Suprapubic skin (tissue), 4 donors: ENCODE measurements around the gene FASN. TPM values are rescaled to one million over a fixed set of nuclear protein-coding genes. Genes with fewer than 3 reads are reported as not detected.
A peak's percentile ranks its signal among the peaks of the same experiment; 100 is the strongest.

Experiments
- DNase-seq, 2 donors: peaks; one replicate each; pipeline ENCODE4 v3.0.0-alpha.2; 2019; ENCODE audit warnings: low spot score in 2 of 2
- H3K27ac ChIP-seq: fragments of 200-600 bp; sonication (generic); one replicate; pipeline ENCODE4 v1.5.1; 2019
- H3K27me3 ChIP-seq: fragments of 200-600 bp; sonication (generic); one replicate; pipeline ENCODE4 v1.5.1; 2019
- H3K36me3 ChIP-seq: fragments of 200-600 bp; sonication (generic); one replicate; pipeline ENCODE4 v1.5.1; 2019
- H3K4me1 ChIP-seq: fragments of 200-600 bp; sonication (generic); one replicate; pipeline ENCODE4 v1.5.1; 2019
- H3K4me3 ChIP-seq: fragments of 200-600 bp; sonication (generic); one replicate; pipeline ENCODE4 v1.5.1; 2019; ENCODE audit warnings: mild to moderate bottlenecking
- H3K9me3 ChIP-seq: fragments of 200-600 bp; sonication (generic); one replicate; pipeline ENCODE4 v1.5.1; 2019
- EP300 ChIP-seq: sonication (generic); formaldehyde crosslinking; IDR thresholded peaks from one replicate; pipeline ENCODE4 v1.6.1; 2017; ENCODE audit warnings: antibody characterized with exemption
- POLR2A ChIP-seq, 2 donors: fragments of 450-650 bp; IDR thresholded peaks; one replicate each; pipeline ENCODE4 v1.6.1; 2017; ENCODE audit warnings: antibody characterized with exemption in 2 of 2, mild to moderate bottlenecking in 2 of 2, moderate library complexity in 2 of 2
- POLR2AphosphoS5 ChIP-seq, 3 donors: sonication (generic); formaldehyde crosslinking; IDR thresholded peaks; one replicate each; pipeline ENCODE4 v1.6.1; 2017; ENCODE audit warnings: antibody characterized with exemption in 3 of 3
- WGBS: methylation state at CpG from one replicate; pipeline ENCODE4 v1.1.5; 2018; 5-methylcytosine and 5-hydroxymethylcytosine counted together
- total RNA-seq, 4 donors: library from RNA; depleted of rRNA; stranded (reverse); fragments of >200 nt; gene quantifications; one replicate each; pipeline ENCODE4 v1.1.0, GENCODE V29; 2016
- TF ChIP-seq, protein P1 (sequence below), 2 donors: fragments of 200-600 bp in 1 of 2; fragments of 450-650 bp in 1 of 2; sonication (generic) in 1 of 2; IDR thresholded peaks; one replicate each; pipeline ENCODE4 v1.5.1; 2016 to 2019; ENCODE audit warnings: antibody characterized with exemption in 2 of 2, mild to moderate bottlenecking in 1 of 2, moderate library complexity in 1 of 2

FASN gene
- total RNA-seq, 4 donors from 2014 or later: 278 to 464 (median 359) TPM

DNA sequence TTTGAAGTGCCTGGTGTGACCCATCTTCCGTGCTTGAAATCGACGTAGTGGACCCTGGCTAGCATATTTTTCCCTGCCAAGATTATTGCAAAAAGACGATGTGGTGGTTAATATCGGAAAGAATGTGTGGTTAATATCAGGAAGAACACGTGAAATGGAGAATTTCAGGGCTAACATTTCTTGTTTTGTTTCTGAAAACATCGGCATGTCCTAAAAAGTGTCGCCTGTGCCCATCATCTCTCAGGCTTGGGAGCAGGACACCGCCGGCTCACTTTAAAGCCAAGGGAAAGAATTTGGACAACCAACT, 60.2 kb downstream of the FASN start:
- Histone ChIP-seq H3K36me3 (no peaks in the 10 kb centered on the region), H3K4me3 (peak overlapping the region; percentile 69), H3K4me1 (peaks cover 22% of the 10 kb centered on the region), H3K9me3 (no peaks in the 10 kb centered on the region), H3K27ac (peak overlapping the region; percentile 94), H3K27me3 (no peaks in the 10 kb centered on the region)
- TF ChIP-seq POLR2A (IDR thresholded peaks at IDR 0.05) (no peak), POLR2AphosphoS5 (IDR thresholded peaks at IDR 0.05) (no peak), EP300 (no peak)
- TF ChIP-seq, protein P1, sequence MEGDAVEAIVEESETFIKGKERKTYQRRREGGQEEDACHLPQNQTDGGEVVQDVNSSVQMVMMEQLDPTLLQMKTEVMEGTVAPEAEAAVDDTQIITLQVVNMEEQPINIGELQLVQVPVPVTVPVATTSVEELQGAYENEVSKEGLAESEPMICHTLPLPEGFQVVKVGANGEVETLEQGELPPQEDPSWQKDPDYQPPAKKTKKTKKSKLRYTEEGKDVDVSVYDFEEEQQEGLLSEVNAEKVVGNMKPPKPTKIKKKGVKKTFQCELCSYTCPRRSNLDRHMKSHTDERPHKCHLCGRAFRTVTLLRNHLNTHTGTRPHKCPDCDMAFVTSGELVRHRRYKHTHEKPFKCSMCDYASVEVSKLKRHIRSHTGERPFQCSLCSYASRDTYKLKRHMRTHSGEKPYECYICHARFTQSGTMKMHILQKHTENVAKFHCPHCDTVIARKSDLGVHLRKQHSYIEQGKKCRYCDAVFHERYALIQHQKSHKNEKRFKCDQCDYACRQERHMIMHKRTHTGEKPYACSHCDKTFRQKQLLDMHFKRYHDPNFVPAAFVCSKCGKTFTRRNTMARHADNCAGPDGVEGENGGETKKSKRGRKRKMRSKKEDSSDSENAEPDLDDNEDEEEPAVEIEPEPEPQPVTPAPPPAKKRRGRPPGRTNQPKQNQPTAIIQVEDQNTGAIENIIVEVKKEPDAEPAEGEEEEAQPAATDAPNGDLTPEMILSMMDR (IDR thresholded peaks at IDR 0.05): no peak
- 4% methylated on average over 10 of the region's 10 CpGs for WGBS
- no peak for DNase-seq

DNA sequence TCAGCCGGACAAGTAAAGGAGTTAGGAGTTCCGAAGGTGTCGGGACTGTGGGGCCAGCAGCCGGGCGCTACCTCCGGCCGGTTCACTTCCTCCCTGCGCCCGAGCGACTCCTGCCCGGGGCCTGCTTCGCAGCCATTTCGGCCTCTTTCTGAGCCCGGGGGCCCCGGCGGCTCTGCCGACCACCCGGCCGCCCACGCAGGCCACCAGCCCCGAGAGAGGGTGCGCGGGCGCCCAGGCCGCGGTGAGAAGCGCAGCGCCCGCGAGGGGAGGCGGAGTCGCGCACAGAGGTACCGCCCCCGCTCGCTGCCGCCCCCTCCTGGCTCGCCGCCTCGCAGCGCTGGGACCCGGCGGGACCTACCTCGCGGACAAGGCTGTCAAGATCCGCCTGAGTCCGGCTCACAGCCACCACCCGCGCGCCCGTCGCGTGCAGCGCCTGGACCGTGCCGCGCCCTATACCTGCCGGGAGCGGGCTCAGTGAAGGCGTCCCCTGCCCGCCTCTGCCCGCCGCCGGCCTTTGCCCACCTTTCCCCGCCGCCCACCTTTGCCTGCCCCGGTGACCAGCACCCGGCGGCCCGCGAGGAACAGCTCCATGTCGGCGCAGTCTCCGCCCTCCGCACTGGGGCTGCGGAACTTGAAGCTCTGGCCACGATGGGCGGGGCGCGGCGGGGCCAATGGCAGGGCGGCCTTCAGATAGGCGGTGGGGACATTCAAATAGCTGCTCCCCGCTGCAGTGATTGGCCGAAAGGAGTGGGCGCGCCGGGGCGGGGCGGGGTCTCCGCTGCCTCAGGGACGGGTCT, 60.7 kb downstream of the FASN start, which contains the start of gene DCXR:
Gene DCXR (minus strand): TSS at position 606 of the 797 bp plus-strand sequence. CDS start 15 bp downstream, at position 591.
- TF ChIP-seq, protein P1 (IDR thresholded peaks at IDR 0.05): peak; percentile 54 to 83
- TF ChIP-seq POLR2AphosphoS5 (IDR thresholded peaks at IDR 0.05) (peak in 2 of 3 donors; percentile 68 to 92), EP300 (no peak), POLR2A (IDR thresholded peaks at IDR 0.05) (peak; percentile 56 to 92)
- H3K9me3 ChIP-seq: no peaks in the 10 kb centered on the region
- no peaks in the 10 kb centered on the region for H3K36me3 ChIP-seq
- peak within 1 kb of the TSS; percentile 69 for H3K4me3 ChIP-seq
- peak; percentile 98 to 100 for DNase-seq
- H3K27ac ChIP-seq: peak within 1 kb of the TSS; percentile 94
- H3K4me1 ChIP-seq: peaks cover 28% of the 10 kb centered on the region
- 0% methylated on average over 9 of the region's 92 CpGs for WGBS
- H3K27me3 ChIP-seq: peaks cover 4% of the 10 kb centered on the region

DNA sequence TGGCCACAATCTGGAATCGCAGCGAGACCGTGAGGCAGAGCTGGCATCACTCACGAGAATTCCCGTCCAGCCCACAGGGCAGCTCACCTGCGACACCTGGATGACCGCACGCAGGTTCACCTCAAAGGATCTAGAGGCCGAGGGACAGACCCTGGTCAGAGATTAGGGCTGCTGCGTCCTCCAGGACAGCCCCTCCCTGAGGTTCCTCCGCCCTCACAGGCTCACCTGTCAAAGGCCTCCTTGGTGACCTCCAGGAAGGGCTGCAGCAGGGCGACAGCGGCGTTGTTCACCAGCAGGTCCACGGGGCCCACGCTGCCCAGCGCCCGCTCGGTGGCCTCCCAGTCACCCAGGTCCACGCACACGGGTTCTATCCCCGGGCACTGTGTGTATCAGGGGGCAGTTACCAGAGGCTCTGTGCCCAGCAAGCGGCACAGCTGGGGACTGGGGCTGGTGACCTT, 61.4 kb downstream of the FASN start:
- Histone ChIP-seq H3K36me3 (no peaks in the 10 kb centered on the region), H3K9me3 (no peaks in the 10 kb centered on the region), H3K4me1 (peaks cover 34% of the 10 kb centered on the region), H3K27me3 (peaks cover 7% of the 10 kb centered on the region), H3K4me3 (peak overlapping the region; percentile 69), H3K27ac (peak overlapping the region; percentile 94)
- WGBS: 11% methylated on average over 7 of the region's 23 CpGs
- no peak for TF ChIP-seq POLR2AphosphoS5 (IDR thresholded peaks at IDR 0.05)
- TF ChIP-seq, protein P1 (IDR thresholded peaks at IDR 0.05): no peak
- TF ChIP-seq POLR2A (IDR thresholded peaks at IDR 0.05): no peak
- no peak for TF ChIP-seq EP300
- no peak for DNase-seq

DNA sequence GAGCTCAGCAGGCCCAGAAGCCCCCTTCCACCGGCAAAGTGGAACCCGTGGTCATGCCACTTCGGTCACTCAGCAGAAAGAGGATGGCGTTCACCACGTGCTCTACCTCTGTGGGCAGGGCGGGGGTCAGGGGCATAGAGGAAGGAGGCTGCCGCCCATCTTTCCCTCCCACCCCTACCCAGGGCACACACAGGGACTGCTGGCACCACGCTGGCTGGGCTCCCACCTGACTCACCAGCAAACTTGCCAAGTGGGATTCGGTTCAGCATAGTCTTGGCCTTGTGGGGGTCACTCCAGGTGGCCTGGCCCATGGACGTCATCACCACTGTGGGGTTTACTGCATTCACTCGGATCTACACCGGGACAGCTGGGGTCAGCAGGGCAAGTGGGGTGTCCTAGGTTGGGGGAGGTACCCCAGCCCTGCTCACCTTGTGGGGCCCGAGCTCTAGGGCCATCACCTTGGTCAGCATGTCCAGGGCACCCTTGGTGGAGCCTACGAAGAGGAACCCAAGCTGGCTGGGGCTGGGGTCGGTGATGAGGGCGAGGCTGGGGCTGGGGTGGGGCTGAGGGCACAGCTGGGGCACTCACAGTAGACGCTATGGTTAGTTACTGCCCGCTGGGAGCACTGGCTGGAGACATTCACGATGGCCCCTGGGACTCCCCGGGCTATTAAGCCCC, 61.9 kb downstream of the FASN start:
- Histone ChIP-seq H3K4me3 (peak overlapping the region; percentile 69), H3K27me3 (peaks cover 7% of the 10 kb centered on the region), H3K4me1 (peaks cover 36% of the 10 kb centered on the region), H3K36me3 (no peaks in the 10 kb centered on the region), H3K27ac (no peak overlapping the region), H3K9me3 (no peaks in the 10 kb centered on the region)
- WGBS: 91% methylated on average over 8 of the region's 20 CpGs
- no peak for DNase-seq
- TF ChIP-seq POLR2A (IDR thresholded peaks at IDR 0.05) (no peak), EP300 (no peak), POLR2AphosphoS5 (IDR thresholded peaks at IDR 0.05) (no peak)
- TF ChIP-seq, protein P1 (IDR thresholded peaks at IDR 0.05): no peak

DNA sequence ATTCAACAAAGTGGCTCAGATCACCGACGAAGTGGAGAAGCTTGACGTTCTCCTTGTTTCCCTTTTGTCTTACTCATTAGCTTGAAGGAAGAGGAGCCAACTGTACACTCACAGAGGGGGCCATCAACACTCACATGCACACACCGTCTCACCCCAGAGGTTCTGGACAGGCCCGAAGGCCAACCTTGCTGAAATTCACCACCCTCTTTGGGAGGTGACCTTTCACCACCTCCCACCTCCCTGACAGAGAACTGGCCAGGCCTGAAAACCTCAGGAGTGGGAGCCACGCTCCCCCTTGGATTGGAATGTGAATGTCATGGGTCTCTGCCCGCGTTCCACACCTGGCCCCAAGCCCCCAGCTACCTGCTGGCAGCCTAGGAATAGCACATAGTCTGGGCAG, 62.5 kb downstream of the FASN start:
- H3K9me3 ChIP-seq: no peaks in the 10 kb centered on the region
- DNase-seq: no peak
- H3K36me3 ChIP-seq: no peaks in the 10 kb centered on the region
- H3K4me1 ChIP-seq: peaks cover 42% of the 10 kb centered on the region
- 79% methylated on average over 6 of the region's 8 CpGs for WGBS
- H3K4me3 ChIP-seq: no peak overlapping the region
- H3K27ac ChIP-seq: no peak overlapping the region
- H3K27me3 ChIP-seq: peaks cover 7% of the 10 kb centered on the region
- TF ChIP-seq EP300: no peak
- TF ChIP-seq, protein P1 (IDR thresholded peaks at IDR 0.05): no peak
- no peak for TF ChIP-seq POLR2A (IDR thresholded peaks at IDR 0.05)
- no peak for TF ChIP-seq POLR2AphosphoS5 (IDR thresholded peaks at IDR 0.05)
